Endothelial cell (in vitro differentiated cells): ENCODE measurements around the gene CFAP20. TPM values are rescaled to one million over a fixed set of nuclear protein-coding genes. Genes with fewer than 3 reads are reported as not detected.
A peak's percentile ranks its signal among the peaks of the same experiment; 100 is the strongest.

ENCODE experiments used
- DNase-seq: peaks from one replicate; pipeline ENCODE4 v3.0.0; 2021; ENCODE audit warnings: low spot score
- H3K27ac Mint-ChIP-seq: one replicate; pipeline ENCODE4 v1.8.0; 2021; ENCODE audit warnings: mixed read lengths, inconsistent platforms; ENCODE audit not compliant: unreplicated experiment
- H3K27me3 Mint-ChIP-seq: one replicate; pipeline ENCODE4 v1.8.0; 2021; ENCODE audit warnings: mild to moderate bottlenecking, moderate library complexity, mixed read lengths, inconsistent platforms; ENCODE audit not compliant: unreplicated experiment
- H3K36me3 Mint-ChIP-seq: one replicate; pipeline ENCODE4 v1.8.0; 2021; ENCODE audit warnings: mild to moderate bottlenecking, low read depth, mixed read lengths, inconsistent platforms; ENCODE audit not compliant: unreplicated experiment
- H3K4me1 Mint-ChIP-seq: one replicate; pipeline ENCODE4 v1.8.0; 2021; ENCODE audit warnings: mild to moderate bottlenecking, mixed read lengths, inconsistent platforms; ENCODE audit not compliant: unreplicated experiment
- H3K4me3 Mint-ChIP-seq: one replicate; pipeline ENCODE4 v1.8.0; 2021; ENCODE audit warnings: mild to moderate bottlenecking, mixed read lengths, inconsistent platforms; ENCODE audit not compliant: unreplicated experiment
- H3K9me3 Mint-ChIP-seq: one replicate; pipeline ENCODE4 v1.8.0; 2021; ENCODE audit warnings: mixed read lengths, inconsistent platforms; ENCODE audit not compliant: unreplicated experiment
- total RNA-seq: library from RNA; stranded (reverse); fragmentation: NEBNext Ultra II Directional; extraction: Animal tissue kit (Norgen Biotek cat#: 25700); gene quantifications from one replicate; pipeline ENCODE4 v1.2.1, GENCODE V29; 2021; ENCODE audit not compliant: unreplicated experiment
- TF ChIP-seq, protein P1 (sequence below): fragments of 200-600 bp; sonication (generic); IDR thresholded peaks from one replicate; pipeline ENCODE4 v1.5.0; 2021; ENCODE audit warnings: antibody characterized with exemption; ENCODE audit not compliant: unreplicated experiment

Gene CFAP20
- total RNA-seq, 1 donor from 2014 or later, result 89.7 TPM

DNA sequence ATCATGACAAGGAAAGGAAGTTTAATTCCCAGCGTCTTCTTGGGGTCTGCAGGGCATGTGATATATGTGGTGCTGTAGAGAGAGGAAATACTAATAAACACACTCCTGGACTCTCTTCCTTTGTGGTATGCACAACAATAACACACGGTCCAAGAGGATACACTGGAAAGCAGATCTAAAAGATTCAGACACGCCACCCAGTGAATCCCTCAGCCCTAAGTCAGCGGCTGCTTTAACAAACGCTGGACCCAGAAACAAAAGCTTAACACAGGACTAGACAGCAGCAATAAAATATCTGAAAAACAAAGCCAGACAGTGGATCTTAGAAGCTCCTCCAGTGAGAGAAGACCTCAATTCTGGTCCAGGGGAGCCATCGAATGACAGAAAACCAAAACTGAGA lies 13.1 kb downstream of the CFAP20 start:
- Mint-ChIP-seq H3K27ac (peak overlapping the region; percentile 87), H3K9me3 (no peaks in the 10 kb centered on the region), H3K36me3 (peaks cover 38% of the 10 kb centered on the region), H3K4me3 (peak overlapping the region; percentile 4), H3K27me3 (peaks cover 7% of the 10 kb centered on the region), H3K4me1 (peaks cover 48% of the 10 kb centered on the region)
- DNase-seq, result no peak
- TF ChIP-seq, protein P1, sequence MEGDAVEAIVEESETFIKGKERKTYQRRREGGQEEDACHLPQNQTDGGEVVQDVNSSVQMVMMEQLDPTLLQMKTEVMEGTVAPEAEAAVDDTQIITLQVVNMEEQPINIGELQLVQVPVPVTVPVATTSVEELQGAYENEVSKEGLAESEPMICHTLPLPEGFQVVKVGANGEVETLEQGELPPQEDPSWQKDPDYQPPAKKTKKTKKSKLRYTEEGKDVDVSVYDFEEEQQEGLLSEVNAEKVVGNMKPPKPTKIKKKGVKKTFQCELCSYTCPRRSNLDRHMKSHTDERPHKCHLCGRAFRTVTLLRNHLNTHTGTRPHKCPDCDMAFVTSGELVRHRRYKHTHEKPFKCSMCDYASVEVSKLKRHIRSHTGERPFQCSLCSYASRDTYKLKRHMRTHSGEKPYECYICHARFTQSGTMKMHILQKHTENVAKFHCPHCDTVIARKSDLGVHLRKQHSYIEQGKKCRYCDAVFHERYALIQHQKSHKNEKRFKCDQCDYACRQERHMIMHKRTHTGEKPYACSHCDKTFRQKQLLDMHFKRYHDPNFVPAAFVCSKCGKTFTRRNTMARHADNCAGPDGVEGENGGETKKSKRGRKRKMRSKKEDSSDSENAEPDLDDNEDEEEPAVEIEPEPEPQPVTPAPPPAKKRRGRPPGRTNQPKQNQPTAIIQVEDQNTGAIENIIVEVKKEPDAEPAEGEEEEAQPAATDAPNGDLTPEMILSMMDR, result no peak

DNA sequence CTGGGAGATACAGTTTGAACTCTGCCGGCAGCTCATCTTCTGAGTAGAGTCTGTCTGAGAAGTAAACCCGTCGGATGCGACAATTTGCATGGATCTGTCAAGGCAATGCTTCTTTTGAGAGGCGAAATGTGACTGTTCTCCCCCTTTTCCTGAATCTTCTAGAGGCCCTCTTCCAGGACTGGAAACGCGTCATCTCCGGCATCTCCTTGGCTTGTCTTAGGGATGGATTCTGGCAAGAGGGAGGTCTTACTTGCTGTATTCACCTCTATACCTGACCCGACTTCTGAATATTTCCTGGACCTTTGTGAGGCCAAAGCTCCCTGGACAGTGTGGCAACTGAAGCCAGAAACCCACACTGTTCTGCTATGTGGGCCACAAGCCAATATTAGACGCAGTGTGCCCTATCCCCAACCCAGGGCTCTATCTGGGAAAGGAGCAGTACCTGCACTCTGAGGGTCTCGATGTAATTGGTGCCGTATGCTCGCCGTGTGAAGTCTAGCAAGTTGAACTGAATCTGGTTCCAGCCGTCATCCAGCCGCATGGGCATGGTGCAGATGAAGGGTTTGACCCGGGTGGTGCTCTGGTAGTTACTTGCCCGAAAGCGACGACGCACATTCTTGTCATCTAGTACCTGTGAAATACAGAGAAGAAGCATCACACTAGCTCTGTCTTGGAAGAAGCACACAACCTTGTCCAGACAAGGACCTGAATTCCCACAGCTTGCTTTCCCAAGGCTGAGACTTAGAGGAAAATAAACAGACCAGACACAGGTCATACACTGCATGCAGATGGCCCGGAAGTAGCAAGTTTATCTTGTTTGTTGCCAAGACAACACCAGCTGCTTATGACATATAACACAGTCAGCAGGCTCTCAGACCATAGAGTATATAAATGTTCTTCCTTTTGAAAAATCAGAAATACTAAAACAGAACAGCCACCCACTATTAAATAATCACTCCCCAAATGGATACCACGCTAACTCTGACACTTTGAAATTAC lies 14.1 kb downstream of the CFAP20 start:
- TF ChIP-seq, protein P1, result no peak
- Mint-ChIP-seq H3K27me3 (peaks cover 11% of the 10 kb centered on the region), H3K4me3 (peak overlapping the region; percentile 8), H3K36me3 (peaks cover 38% of the 10 kb centered on the region), H3K27ac (peak overlapping the region; percentile 32), H3K4me1 (peaks cover 48% of the 10 kb centered on the region), H3K9me3 (no peaks in the 10 kb centered on the region)
- DNase-seq, result no peak

DNA sequence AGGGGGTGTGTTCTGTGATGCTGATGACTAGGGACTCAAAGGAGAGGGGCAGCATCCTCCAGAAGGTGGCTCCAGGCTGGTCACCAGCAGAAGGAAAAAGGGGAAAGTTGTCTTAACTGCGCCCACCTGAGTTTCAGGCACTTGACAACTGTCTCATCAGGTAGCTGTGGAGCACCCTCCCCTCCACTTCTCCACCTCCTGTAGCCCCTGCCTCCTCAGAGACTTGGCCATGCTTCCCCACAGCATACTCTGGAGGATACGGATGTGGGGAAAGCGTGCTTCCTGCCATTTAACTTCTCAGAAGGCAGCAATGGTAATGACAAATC lies 17.9 kb downstream of the CFAP20 start:
- H3K27me3 Mint-ChIP-seq, result peaks cover 8% of the 10 kb centered on the region
- H3K27ac Mint-ChIP-seq, result peak overlapping the region; percentile 73

DNA sequence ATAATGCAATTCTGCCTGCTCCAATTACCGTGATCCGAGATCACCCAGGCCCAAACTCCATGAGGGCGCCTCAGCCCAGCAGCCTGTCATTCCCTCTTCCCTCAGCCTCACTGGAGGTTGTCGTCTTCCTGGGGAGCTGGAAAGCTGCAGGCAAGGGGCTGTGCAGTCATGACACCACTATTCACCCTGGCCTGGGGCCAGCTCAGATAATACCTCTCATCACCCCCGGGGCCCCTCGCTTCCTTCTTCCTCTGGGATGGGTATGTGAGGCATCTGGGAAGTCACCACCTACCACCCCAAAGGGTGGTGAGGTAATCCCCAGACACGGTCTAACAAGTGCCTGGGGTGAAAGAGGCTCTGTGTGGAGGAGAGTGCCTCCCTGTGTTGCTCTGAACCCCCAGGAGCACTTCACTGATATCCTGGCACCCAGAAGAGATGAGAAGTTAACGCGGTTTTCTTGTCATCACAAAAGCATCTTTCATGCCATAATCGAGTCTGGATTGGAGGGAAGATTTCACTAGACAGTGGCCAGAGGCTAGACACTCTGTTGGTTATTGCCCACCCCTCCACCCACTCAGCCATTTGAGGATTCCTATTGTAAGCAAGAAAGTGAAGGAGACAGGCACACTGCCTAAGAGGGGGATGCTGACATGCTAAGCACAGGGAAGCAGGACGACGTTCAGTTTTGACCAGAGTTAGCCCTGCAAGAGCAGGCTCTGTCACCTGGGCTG lies 18.4 kb downstream of the CFAP20 start:
- Mint-ChIP-seq H3K9me3 (no peaks in the 10 kb centered on the region), H3K4me1 (peaks cover 42% of the 10 kb centered on the region), H3K36me3 (peaks cover 30% of the 10 kb centered on the region), H3K27me3 (peaks cover 9% of the 10 kb centered on the region), H3K27ac (peak overlapping the region; percentile 73), H3K4me3 (peak overlapping the region; percentile 18)
- TF ChIP-seq, protein P1, result no peak
- DNase-seq, result no peak

More for the DNA sequence above, 17.9 kb downstream of the CFAP20 start:
- TF ChIP-seq, protein P1, result no peak
- peaks cover 36% of the 10 kb centered on the region for H3K36me3 Mint-ChIP-seq
- H3K9me3 Mint-ChIP-seq, result no peaks in the 10 kb centered on the region
- H3K4me3 Mint-ChIP-seq, result no peak overlapping the region
- H3K4me1 Mint-ChIP-seq, result peaks cover 42% of the 10 kb centered on the region
- DNase-seq, result no peak

DNA sequence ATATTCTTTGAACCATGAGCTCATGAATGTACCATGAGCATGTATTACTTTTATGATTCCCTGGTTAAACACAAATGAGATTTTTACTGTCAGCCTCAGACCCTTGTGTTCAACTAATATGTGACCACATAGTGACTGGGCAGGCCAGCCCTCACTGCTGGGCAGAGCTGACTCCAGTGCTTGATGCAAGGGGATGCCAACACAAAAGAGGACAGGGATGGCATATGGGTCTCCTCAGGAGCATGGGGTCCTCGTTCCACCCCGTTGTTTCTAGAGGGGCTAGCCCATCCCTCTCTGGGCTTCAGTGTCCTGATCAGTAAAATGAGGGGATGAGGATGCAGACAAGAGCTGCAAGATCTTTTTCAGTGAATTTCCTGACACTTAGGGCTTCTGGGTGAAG lies 19.3 kb downstream of the CFAP20 start:
- Mint-ChIP-seq H3K4me3 (no peak overlapping the region), H3K4me1 (peaks cover 43% of the 10 kb centered on the region), H3K27me3 (peaks cover 9% of the 10 kb centered on the region), H3K36me3 (peaks cover 22% of the 10 kb centered on the region), H3K9me3 (no peaks in the 10 kb centered on the region), H3K27ac (no peak overlapping the region)
- TF ChIP-seq, protein P1, result no peak
- no peak for DNase-seq
